NCI-H2196 treated with DMSO at 0.1 percent for 48 hours (cell line): ENCODE measurements around the gene PRSS57.
"Not testable (repeated sequence)": the region's sequence is repeated elsewhere in the genome, so short reads cannot be mapped to it uniquely, and the experiment has no call there.

Experiments used
- DNase-seq: peaks from one replicate; lab custom pipeline; 2025; ENCODE audit not compliant: unreplicated experiment; lab: John Stamatoyannopoulos, UW

PRSS57 gene

DNA sequence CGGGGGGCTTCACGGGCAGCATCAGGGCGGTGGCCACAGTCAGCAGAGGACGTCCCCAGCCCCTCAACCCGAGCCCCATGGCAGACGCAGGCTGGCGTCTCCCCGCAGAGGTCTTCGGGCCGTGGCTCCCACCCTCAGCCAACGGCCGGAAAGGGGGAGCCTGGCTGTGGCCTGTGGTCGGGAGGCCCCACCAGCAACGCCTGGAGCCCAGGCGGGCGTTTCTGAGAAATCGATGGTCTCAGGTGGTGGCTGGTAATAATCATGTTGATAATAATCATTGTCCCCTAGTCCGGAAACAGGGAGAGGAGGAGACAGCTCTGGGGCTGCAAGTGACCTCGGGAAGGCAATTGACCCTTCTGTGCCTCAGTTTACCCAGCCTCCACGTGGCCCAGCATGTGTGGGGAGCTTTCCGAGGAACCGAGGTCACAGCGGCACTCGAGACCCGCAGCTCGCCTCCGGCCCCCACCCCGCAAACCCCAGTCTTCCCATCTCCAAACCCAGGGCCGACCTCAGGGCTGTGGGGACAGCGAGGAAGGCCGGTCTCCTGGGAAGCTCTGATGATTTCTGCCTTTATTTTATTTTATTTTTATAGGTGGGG lies at the start of gene PRSS57:
Gene PRSS57, minus strand, starts transcription at position 101 of the 598 bp plus-strand sequence. Its CDS starts 22 bp downstream, at position 79.
- no peak for DNase-seq

DNA sequence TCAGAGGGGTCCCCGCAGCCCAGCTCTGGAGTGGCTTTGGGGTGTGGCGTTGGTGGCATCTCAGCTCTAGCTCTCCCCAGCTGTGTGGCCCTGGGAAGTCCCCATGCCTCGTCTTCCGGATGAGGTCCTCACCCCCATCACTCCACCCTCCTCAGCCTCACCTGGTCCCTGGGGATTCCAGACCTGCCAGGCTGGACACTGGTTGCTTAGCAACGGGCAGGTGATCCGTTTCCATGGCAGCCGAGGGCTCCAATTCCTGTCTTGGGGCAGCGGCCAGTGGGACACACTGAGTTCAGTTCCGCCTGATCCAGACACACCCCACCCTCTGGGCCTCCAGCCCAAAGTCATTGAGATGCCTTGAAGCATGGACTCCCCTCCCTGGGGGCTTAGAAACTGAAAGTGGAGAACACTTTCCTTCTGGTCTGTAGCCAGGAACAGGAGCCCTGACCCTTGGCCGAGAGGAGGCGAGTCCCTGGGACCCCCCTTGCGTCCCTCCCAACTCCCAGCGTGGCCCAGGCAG lies 48.0 kb upstream of the PRSS57 start:
- DNase-seq, result peak; percentile 48

DNA sequence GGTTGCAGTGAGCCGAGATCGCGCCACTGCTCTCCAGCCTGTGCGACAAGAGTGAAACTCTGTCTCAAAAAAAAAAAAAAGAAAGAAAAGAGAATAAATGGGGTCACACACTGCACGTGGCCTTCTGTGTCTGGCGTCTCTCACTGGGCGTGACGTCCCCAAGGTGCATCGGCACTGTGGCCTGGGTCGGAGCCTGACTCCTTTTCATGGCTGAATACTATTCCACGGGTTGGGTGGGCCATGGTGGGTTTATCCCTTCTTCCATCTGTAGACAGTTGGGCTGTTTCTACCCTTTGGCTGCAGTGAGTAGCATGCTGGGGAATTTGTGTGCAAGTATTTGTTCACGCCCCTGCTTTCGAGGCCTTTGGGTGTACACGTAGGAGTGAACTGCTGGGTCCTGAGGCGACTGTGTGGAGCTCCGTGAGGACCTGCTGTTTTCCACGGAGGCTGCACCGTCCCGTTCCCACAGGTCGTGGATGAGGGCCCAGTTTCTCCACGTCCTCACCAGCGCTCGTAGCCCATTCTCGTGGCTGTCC lies 47.4 kb upstream of the PRSS57 start:
- DNase-seq, result no peak

DNA sequence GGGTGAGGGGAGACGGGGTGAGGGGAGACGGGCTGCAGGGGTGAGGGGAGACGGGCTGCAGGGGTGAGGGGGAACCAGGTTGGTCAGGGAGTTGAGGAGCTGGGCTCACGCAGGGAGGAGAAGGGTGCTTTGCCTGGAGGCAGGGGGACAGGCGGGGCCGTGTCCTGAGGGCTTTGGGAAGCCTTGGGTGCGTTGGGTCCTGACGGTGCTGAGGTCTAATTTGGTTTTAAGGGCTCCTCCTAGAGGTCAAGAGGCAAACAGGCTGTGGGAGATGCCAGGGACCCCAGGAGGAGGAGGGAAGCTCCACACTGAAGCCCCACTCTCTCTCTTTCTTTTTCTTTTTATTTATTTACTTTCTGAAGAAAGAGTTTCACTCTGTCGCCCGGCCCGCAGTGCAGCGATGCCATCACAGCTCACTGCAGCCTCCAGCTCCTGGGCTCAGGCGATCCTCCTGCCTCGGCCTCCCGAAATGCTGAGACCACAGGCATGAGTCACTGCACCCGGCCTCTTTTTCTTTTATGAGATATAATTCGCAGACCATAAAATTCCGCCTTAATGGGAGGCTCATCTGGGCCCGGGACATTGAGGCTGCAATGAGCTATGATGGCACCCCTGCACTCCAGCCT lies 46.4 kb upstream of the PRSS57 start:
- DNase-seq, result no peak

DNA sequence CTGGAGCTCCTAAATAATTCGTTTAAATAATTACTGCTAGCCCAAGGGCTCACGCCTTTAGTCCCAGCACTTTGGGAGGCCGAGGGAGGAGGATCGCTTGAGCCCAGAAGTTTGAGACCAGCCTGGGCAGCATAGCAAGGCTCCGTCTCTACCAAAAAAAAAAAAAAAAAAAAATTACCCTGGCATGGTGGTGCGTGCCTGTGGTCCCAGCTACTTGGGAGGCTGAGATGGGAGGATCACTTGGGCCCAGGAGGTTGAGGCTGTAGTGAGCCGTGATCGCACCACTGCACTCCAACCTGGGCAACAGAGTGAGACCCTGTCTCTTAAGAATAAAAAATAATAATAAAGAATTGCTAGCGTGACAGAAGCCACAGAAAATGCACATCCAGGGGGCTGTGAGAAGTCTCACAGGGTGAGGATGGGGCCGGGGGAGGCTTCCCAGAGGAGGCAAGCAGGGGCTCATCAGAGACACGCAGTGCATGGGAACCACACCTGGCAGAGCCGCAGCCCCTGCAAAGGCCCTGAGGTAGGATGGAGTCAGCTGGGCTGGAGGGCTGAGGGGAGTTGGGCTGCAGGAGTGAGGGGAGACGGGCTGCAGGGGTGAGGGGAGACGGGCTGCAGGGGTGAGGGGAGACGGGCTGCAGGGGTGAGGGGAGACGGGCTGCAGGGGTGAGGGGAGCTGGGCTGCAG lies 45.7 kb upstream of the PRSS57 start:
- DNase-seq, result not testable (repeated sequence)

DNA sequence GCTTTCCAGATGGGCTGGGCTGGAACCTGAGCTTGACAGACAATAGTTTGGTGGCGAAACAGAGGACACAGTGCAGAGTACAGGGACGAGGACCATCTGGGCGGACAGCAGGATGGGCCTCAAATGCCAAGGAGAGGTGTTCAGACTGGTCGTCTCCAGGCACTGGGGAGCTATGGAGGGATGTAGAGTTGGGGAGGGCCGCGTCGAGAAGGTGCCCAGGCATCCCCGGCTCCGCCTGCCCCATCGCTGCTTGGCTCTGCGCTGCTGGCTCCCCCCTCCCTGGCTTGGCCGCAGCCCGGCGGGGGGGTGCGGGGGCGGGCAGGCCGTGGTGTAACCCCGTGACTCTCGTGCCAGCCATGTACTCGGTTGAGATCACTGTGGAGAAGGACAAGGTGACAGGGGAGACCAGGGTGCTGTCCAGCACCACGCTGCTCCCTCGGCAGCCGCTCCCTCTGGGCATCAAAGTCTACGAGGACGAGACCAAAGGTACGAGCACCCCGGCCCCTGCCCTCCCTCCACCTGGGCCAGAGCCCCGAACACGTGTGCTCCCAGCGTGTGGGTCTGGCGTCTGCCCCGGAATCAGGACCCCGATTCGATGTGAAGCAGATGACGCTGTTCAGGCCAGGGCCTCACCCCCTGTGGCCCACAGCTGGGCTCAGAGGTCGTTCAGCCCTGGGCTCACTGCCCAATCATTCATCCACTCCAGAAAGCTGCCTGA lies 44.9 kb upstream of the PRSS57 start:
- peak; percentile 25 for DNase-seq

DNA sequence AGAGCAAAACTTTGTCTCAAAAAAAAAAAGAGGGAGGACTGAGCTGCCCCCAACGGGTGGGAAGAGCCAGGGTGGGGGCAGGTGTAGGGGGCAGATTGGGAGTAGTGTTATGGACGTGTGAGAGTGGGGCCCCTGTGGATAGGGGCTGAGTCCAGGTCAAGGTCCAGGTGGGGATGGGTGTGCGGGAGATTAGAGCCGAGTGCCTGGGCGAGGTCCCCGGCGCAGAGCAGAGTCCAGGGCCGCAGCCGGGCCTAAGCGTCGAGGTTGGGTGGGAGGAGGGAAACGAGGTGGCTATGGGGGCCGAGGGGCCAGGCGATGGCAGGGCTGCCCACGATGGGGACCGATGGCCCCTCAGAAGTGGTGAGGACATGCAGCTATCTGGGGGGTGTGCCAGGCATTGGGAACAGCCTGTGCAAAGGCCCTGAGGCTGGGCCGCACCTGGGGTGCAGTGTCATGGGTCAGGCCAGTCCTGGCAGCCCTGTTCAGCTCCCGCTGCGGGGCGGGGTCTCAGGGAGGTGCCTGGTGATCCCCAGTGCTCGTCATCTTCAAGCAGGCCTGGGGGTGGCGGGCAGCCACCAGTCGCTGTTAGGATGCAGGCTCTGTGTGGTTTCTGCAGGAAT lies 43.4 kb upstream of the PRSS57 start:
- DNase-seq, result no peak

DNA sequence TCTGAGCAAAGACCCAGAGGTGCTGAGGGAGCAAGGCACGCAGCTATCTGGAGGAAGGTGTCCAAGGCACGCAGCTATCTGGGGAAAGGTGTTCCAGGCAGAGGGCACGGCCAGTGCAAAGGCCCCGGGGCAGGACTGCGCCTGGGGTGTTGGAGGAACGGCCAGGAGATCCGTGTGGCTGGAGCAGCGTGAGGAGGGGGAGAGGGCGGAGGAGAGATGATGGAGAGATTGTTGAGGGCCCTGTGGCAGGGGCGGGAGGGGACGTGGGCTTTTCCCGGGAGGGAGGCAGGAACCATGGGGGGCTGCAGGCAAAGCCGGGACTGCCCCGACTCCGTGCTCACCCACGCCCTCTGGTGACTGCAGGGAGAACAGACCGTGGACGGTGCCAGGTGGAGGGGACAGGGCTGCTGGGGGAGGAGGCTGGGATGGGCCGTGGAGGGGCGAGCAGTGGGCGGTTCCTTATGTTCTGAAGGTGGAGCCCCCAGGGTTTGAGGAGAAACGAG lies 42.4 kb upstream of the PRSS57 start:
- DNase-seq, result no peak

DNA sequence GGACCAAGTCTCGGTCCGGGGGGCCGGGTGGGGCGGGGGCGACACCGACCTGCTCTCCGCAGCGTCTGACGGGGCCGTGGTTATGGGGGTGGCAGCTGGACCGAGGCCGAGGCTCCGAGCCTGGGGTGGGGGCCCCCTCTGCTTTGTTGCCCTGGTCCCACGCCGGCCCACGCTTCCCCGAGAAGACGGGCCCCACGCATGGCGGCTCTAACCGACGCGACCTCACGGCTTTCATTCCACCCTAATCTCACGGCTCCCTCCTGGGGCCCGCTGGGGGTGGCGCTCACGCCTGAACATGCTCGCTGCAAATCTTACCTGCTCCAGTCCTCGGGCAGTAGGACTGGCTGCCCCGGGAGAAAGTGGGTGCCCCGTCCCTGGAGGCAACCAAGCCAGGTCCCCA lies 40.9 kb upstream of the PRSS57 start:
- DNase-seq, result no peak

DNA sequence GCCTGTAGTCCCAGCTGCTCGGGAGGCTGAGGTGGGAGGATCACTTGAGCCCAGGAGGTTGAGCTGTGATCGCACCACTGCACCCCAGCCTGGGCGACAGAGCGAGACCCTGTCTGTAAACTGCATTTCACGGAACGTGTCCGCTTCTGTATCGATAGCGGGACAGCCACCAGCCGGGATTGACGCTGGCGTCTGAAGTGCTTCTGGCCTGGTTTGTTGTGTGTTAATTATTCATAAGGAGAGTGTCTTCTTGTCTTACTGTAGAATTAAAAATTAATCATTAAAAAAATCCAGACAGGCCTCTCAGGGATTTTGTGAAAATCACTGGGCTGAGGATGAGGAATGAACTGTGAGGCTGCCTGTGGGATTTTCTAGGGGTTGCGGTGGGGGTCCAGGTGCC lies 39.5 kb upstream of the PRSS57 start:
- DNase-seq, result no peak

DNA sequence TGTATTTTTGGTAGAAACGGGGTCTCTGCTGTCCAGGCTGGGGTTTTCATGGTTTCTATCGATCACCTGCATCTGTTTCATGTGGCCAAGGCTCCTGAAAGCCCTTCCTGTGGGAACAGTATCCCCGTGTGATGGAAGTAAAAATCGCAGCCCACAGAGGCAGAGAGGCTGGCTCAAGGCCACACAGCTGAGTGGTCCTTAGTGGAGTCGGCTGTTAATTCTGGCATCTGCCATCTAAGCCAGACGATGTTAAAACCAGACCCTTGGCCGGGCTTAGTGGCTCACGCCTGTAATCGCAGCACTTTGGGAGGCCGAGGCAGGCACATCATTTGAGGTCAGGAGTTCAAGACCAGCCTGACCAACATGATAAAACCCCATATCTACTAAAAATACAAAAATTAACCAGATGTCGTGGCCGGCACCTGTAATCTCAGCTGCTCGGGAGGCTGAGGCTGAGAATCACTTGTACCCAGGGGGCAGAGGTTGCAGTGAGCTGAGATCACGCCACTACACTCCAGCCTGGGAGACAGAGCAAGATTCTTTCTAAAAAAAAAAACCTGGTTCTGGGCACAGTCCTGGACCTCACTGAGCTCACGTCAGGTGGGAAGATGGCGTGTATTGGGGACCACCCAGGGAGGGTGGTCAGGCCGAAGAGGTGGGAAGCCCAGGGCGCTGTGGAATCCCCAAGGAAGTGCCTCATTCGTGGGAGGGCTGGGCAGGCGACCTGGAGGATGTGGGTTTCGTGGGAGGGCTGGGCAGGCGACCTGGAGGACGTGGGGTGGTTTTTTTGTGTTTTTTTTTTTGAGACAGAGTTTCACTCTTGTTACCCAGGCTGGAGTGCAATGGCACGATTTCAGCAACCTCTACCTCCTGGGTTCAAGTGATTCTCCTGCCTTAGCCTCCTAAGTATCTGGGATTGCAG lies 37.2 kb upstream of the PRSS57 start:
- DNase-seq, result no peak

DNA sequence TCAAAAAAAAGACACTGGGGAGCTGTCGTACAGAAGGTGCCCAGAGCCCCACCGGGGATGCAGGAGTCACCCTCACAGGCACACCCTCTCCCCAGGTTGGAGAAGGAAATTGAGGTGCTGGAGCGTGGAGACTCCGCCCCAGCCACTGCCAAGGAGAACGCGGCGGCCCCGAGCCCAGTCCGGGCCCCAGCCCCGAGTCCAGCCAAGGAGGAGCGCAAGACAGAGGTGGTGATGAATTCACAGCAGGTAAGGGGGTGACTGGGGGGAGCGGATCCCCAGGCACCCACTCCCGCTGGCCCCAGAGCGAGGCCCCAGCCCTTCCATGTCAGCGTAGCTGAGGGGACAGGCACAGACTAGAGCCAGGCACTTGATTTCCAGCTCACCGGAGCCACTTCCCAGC lies 35.7 kb upstream of the PRSS57 start:
- DNase-seq, result no peak

DNA sequence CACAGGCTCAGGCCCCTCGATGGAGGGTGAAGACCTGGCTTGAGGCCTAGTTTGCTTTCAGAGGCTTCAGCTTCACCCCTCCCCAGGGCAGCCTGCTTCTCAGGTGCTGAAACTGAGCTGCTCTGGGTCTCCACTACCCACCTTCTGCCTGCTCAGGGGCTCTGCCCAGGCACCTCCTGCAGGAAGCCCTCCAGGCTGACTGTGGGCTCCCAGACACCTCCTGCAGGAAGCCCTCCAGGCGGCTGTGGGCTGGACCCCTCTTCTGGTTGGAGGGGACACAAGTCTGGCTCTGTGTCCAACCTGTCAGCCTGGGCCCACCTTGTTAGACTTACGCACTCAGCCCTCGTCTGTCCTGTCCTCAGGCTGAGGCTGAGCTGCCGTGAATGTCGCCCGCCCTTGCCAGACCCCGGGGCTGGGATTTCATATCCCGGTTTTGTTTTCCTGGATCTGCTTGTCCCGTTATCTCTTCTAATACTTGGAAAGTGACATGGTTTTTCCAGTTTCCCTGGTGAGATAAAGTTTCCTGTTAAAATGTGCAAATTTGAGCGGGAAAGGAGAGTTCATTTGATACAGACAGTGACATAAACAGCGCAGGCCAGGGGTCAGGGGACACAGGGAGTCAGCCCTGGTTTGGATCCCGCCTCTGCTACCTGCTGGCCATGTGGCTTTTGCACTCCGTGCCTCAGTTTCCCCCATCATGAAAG lies 34.9 kb upstream of the PRSS57 start:
- DNase-seq, result no peak

DNA sequence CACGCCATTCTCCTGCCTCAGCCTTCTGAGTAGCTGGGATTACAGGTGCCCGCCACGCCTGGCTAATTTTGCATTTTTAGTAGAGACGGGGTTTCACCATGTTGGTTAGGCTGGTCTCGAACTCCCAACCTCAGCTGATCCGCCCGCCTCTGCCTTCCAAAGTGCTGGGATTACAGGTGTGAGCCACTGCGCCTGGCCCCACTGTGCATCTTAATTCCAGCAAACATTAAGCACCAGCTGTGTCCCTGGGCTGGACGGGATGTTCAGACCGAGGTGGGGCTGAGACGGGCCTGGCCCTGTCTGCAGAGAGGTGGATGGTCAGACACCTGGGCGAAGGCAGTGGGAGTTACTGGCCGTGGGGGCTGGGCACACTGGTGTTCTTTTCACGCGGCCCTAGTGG lies 34.3 kb upstream of the PRSS57 start:
- DNase-seq, result not testable (repeated sequence)

DNA sequence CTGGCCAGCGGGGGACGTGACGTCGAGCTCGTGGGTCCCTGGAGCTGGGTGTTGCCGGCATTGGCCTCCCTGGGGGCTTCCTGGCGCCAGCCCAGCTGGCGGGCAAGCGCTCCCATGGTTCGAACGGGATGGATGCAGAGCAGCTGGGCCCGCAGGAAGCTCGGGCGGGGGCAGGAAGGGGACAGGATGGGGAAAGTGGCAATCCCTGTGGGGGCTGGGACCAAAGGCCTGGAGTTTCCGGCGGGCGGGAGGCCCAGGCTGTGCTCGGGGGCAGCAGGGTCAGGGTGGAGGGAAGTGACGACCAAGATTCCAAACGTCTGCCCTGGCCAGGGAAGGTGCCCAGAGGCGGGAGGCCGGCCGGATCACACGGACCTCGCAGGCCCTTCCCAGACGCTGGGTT lies 32.8 kb upstream of the PRSS57 start:
- DNase-seq, result no peak

DNA sequence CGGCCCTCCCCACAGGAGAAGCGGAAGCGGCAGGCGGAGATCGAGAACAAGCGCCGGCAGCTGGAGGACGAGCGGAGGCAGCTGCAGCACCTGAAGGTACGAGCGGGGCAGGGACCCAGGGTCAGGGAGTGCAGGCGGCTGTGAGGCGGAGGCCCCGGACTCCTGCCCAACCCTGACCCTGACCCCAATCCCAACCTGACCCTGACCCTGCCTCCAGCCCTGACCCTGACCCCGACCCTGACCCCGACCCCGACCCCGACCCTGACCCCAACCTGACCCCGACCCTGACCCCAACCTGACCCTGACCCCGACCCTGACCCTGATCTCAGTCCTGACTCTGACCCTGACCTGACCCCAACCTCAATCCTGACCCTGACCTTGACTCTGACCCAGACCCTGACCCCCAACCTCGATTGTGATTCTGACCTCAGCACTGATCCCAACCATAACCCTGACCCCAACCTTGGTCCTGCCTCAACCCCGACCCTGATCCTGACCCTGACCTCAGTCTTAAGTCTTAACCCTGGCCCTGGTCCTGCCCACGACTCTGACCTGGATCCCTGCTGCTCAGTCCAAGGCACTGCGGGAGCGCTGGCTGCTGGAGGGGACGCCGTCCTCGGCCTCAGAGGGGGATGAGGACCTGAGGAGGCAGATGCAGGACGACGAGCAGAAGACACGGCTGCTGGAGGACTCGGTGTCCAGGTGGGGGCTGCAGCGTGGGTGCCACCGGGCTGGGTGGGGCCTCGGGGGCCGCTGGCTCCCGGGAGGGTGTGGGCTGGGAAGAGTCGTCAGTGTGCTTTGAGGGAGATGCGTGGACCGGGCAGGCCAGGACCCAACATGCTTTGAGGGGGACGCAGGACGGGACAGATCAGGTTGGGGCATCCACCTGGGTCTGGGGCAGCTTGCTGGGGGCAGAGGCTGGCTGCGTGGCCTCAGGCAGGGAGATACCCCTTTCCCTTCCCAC lies 32.0 kb upstream of the PRSS57 start:
- DNase-seq, result no peak

DNA sequence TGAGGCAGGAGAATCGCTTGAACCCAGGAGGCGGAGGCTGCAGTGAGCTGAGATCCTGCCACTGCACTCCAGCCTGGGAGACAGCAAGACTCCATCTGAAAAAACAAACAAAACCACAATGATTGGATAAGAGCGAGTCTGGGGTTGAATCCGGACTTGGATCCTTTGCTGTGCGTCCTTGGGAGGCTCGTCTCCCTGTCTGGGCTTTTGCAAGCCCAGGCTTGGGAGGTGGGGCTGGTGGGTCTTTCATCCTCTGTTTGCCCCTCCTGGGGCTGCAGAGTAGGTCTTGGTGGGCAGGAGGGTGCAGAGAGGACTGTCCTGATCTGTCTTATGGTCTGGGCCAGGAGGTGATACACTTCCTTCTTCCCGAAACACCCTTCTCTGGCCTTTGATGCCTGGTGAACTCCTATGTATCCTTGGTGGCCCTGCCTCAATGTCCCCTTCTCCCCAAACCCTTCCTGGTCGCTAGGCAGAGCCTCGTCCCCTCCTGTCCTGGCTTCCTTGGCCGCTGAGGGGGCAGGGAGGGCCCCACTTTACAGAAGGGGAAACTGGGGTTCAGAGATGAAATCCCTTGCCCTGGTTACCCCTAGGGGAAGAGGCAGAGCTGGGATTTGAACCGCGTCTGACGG lies 30.3 kb upstream of the PRSS57 start:
- no peak for DNase-seq
